Activated CD4-positive, alpha-beta T cell treated with anti-CD3 and anti-CD28 coated beads, Interleukin-2, amount 10 ng/mL, durations not matched to agents 24 days and 14 days (primary cell): Measurements from ENCODE around the gene GPR132. TPM values are rescaled to one million over a fixed set of nuclear protein-coding genes. Genes with fewer than 3 reads are reported as not detected.
"Not testable (repeated sequence)": the region's sequence is repeated elsewhere in the genome, so short reads cannot be mapped to it uniquely, and the experiment has no call there.

ENCODE experiments used
- DNase-seq: peaks from one replicate; pipeline ENCODE4 v3.0.0; 2022
- H3K27ac Mint-ChIP-seq: one replicate; pipeline ENCODE4 v1.8.0; 2022; ENCODE audit warnings: mild to moderate bottlenecking, mixed read lengths
- H3K27me3 Mint-ChIP-seq: one replicate; pipeline ENCODE4 v1.8.0; 2022; ENCODE audit warnings: mixed read lengths
- H3K36me3 Mint-ChIP-seq: one replicate; pipeline ENCODE4 v1.8.0; 2022; ENCODE audit warnings: low read depth, mild to moderate bottlenecking, mixed read lengths
- H3K4me1 Mint-ChIP-seq: one replicate; pipeline ENCODE4 v1.8.0; 2021; ENCODE audit warnings: mixed read lengths
- H3K4me3 Mint-ChIP-seq: one replicate; pipeline ENCODE4 v1.8.0; 2022; ENCODE audit warnings: mild to moderate bottlenecking, moderate library complexity, mixed read lengths
- H3K9me3 Mint-ChIP-seq: one replicate; pipeline ENCODE4 v1.8.0; 2021; ENCODE audit warnings: mixed read lengths
- intact Hi-C: fragments of 100-400 bp; cut with micrococcal nuclease; formaldehyde crosslinking; loops from one replicate; pipeline ENCODE4 v1.15.1; 2023
- total RNA-seq: library from RNA; stranded (reverse); gene quantifications from 2 replicates; pipeline ENCODE4 v1.2.3, GENCODE V29; 2022

GPR132 gene
- total RNA-seq, 1 donor from 2014 or later, result 31.5 TPM

DNA sequence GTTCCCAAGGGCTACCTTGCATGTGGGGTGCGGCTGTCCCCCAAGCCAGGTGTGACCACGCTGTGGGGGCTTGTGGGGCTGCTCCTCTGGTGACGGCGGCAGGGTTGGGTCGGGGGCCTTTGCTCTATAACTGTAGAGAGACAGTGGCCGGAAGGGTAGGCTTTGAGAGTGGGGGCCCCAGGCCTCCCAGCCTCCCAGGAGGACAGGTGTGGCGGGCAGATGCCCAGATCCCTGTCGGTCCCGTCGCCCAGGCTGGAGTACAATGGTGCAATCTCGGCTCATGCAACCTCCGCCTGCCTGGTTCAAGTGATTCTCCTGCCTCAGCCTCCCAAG lies 2.7 kb upstream of the GPR132 start:
- Mint-ChIP-seq H3K9me3 (no peaks in the 10 kb centered on the region), H3K27ac (no peak overlapping the region), H3K4me1 (peaks cover 50% of the 10 kb centered on the region), H3K27me3 (peaks cover 6% of the 10 kb centered on the region), H3K36me3 (peaks cover 5% of the 10 kb centered on the region), H3K4me3 (no peak overlapping the region)
- DNase-seq, result no peak
- intact Hi-C loops, result loop anchor here (5.0 to 10.0 kb wide), 2 partner anchors 227 to 424 kb away; partner anchors contain the start of gene TEDC1

DNA sequence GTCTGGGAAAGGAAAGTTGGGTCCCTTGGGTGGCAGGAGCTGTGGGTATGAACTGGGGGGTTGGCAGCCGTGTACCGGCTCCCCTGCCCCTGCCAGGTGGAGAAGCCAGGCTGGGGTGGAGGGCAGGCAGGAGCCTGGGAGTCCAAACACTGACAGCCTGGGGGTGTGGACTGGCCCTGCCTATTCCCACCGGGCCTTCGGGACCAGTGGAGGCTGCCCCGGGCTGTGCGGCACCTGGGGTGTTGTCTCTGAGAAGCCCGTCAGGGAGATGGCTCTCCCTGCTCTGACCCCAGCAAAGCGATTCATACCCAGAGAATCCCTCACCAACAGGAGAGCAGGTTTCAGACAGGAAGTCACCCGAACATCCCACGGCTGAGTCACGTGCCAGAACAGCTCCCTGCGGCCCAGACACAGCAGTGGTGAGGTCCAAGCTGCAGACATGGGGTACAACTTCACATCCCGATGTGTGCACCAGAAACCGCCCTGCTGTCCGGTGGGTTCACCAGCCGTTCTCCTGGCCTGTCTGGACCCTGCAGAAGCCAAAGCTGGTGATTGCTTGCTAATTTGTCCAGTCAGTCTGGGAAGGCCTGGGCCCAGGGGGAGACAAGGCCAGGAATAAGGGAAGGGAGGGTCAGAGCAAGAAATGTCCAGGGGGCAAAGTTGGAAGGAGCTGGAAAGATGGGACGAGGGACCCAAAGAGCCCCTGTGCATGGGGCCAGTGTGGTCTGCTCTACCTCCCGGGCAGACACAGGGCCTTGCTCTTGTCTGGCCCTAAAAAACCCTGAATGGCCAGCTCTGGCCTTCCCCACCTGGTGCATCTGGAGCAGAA lies 2.1 kb upstream of the GPR132 start:
- peak overlapping the region; percentile 70 for H3K4me3 Mint-ChIP-seq
- peaks cover 5% of the 10 kb centered on the region for H3K36me3 Mint-ChIP-seq
- peak; percentile 83 for DNase-seq
- intact Hi-C loops, result loop anchor here (5.0 to 10.0 kb wide), 2 partner anchors 227 to 425 kb away; partner anchors contain the start of gene TEDC1
- peak overlapping the region; percentile 72 for H3K27ac Mint-ChIP-seq
- H3K9me3 Mint-ChIP-seq, result no peaks in the 10 kb centered on the region
- H3K4me1 Mint-ChIP-seq, result peaks cover 54% of the 10 kb centered on the region
- peaks cover 6% of the 10 kb centered on the region for H3K27me3 Mint-ChIP-seq

GRCh38 chr14:105066240-105067071 lies 1.2 kb upstream of the GPR132 start:
- Mint-ChIP-seq H3K4me1 (peaks cover 58% of the 10 kb centered on the region), H3K4me3 (peak overlapping the region; percentile 92), H3K9me3 (no peaks in the 10 kb centered on the region), H3K27me3 (peaks cover under 1% of the 10 kb centered on the region), H3K27ac (peak overlapping the region; percentile 90), H3K36me3 (peaks cover 10% of the 10 kb centered on the region)
- intact Hi-C loops, result loop anchor here (5.0 to 10.0 kb wide), 2 partner anchors 228 to 426 kb away; partner anchors contain the start of gene TEDC1
- DNase-seq, result no peak

DNA sequence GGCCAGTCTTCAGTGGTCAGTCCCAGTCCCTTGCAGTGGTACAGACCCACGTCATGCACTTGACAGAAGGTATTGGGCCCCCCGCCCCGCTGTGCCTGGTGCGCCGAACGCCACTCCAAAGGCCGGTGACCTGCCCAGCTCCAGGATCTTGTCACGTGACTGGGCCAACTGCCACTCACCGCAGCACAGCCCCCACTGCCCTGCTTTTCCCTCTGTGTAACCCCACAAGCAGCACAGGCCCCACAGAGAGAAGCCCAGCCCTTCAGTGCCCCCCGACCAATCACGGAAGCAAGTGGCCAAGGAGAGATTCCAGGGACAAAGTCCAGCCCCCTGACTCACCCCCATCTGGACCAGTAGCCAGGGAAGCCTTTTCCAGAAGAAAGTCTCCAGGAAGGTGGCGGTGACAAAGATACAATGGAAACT lies 498 bp downstream of the GPR132 start:
- H3K27me3 Mint-ChIP-seq, result no peaks in the 10 kb centered on the region
- H3K9me3 Mint-ChIP-seq, result no peaks in the 10 kb centered on the region
- peaks cover 59% of the 10 kb centered on the region for H3K4me1 Mint-ChIP-seq
- H3K36me3 Mint-ChIP-seq, result peaks cover 10% of the 10 kb centered on the region
- peak overlapping the region; percentile 92 for H3K4me3 Mint-ChIP-seq
- intact Hi-C loops, result loop anchor here (1.0 to 10.0 kb wide), 3 partner anchors 43 to 428 kb away; partner anchors contain the start of genes CDCA4 and TEDC1
- peak; percentile 74 for DNase-seq
- H3K27ac Mint-ChIP-seq, result peak overlapping the region; percentile 90

- Mint-ChIP-seq H3K27ac (peak overlapping the region; percentile 90), H3K4me1 (peaks cover 63% of the 10 kb centered on the region)
Measured at GRCh38 chr14:105064001-105064400, 1.2 kb downstream of the GPR132 start.

GRCh38 chr14:105063506-105063905 lies 1.7 kb downstream of the GPR132 start:
- DNase-seq, H3K27me3 Mint-ChIP-seq, H3K9me3 Mint-ChIP-seq: not testable (repeated sequence)
- Mint-ChIP-seq H3K27ac (peak overlapping the region; percentile 90), H3K4me3 (peak overlapping the region; percentile 92), H3K4me1 (peaks cover 63% of the 10 kb centered on the region), H3K36me3 (peaks cover 16% of the 10 kb centered on the region)
- intact Hi-C loops, result loop anchor here (10.0 kb wide), 1 partner anchor 231 kb away; no protein-coding TSS in a partner anchor

More at GRCh38 chr14:105064001-105064400, 1.2 kb downstream of the GPR132 start:
- Mint-ChIP-seq H3K9me3 (no peaks in the 10 kb centered on the region), H3K27me3 (no peaks in the 10 kb centered on the region), H3K36me3 (peaks cover 16% of the 10 kb centered on the region), H3K4me3 (peak overlapping the region; percentile 92)
- intact Hi-C loops, result loop anchor here (10.0 kb wide), 1 partner anchor 231 kb away; no protein-coding TSS in a partner anchor
- DNase-seq, result no peak

GRCh38 chr14:105063056-105063455 lies 2.2 kb downstream of the GPR132 start:
- DNase-seq, result no peak
- Mint-ChIP-seq H3K36me3 (peaks cover 17% of the 10 kb centered on the region), H3K27ac (peak overlapping the region; percentile 87), H3K9me3 (no peaks in the 10 kb centered on the region), H3K4me3 (peak overlapping the region; percentile 92), H3K27me3 (no peaks in the 10 kb centered on the region), H3K4me1 (peaks cover 67% of the 10 kb centered on the region)
- intact Hi-C loops, result loop anchor here (10.0 kb wide), 1 partner anchor 232 kb away; no protein-coding TSS in a partner anchor

GRCh38 chr14:105062048-105062433 lies 3.2 kb downstream of the GPR132 start:
- DNase-seq, result no peak
- Mint-ChIP-seq H3K4me3 (peak overlapping the region; percentile 92), H3K9me3 (no peaks in the 10 kb centered on the region), H3K36me3 (peaks cover 22% of the 10 kb centered on the region), H3K27me3 (no peaks in the 10 kb centered on the region), H3K4me1 (peaks cover 61% of the 10 kb centered on the region), H3K27ac (peak overlapping the region; percentile 96)
- intact Hi-C loops, result loop anchor here (10.0 kb wide), 1 partner anchor 233 kb away; no protein-coding TSS in a partner anchor

DNA sequence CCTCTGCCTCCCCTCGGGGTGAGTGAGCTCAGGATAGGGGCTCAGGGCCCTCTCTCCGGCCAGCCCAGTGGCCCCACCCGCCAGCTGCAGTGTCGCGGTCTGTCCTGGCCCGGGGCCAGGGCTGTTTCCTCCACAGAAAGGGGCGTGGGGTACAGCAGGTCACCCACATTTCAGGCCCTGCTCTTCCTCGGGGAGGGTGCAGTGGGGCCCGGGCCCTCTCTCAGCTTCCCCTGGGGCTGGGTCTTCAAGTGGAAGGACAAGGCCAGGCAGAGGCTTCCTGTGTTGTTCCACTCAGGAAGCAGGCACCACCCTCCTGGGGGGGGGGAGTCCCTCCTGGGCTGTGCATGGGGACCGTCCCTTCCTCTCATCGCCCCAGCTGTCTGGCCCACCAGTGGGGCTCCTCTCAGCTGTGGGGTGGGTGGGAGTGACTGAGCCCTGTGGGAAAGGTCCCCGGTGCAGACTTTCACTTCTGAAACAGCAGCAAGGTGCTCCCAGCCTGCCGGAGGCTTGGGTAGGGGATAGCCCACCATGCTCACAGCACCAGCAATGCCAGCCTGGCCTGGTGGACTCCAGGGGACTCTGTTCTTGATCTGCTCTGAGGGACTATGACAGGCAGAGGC lies 3.7 kb downstream of the GPR132 start:
- Mint-ChIP-seq H3K9me3 (no peaks in the 10 kb centered on the region), H3K4me3 (peak overlapping the region; percentile 92), H3K27me3 (no peaks in the 10 kb centered on the region), H3K27ac (peak overlapping the region; percentile 96), H3K4me1 (peaks cover 58% of the 10 kb centered on the region), H3K36me3 (peaks cover 26% of the 10 kb centered on the region)
- intact Hi-C loops, result loop anchor here (1.0 to 10.0 kb wide), 2 partner anchors 9 to 233 kb away; no protein-coding TSS in a partner anchor
- peak; percentile 82 for DNase-seq

DNA sequence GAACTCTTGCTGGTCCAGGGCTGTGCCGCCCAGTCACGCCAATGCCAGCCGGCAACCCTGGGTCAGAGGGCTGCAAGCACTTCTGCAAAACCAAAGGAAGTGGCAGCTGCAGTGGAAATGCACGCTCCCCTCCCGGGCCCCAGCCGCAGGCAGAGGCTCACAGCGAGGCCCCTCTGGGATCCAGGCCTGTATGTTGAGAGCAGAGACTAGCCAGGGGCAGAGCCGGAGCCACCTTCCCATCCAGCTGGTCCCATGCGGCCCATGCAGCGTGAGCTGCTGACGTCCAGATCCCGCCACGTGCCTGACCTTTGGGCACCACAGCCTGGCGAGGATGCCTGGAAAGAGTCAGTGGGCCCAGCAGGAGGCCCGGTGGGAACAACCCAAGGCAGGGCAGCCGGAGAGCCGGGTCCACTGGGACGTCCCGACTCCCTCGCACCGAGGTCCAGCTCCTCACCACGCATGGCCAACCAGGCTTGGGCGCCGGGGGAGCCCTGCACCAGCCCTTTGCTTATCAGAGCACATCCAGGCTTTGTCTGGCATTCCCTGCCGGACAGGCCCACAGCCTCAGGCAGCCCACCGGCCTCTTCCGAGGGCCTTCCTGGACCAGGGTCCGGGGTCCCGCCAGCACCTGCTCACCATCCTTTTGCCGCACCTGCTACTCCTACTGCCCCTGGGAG lies 4.3 kb downstream of the GPR132 start:
- DNase-seq, result peak; percentile 84
- no peaks in the 10 kb centered on the region for H3K27me3 Mint-ChIP-seq
- no peaks in the 10 kb centered on the region for H3K9me3 Mint-ChIP-seq
- peaks cover 54% of the 10 kb centered on the region for H3K4me1 Mint-ChIP-seq
- intact Hi-C loops, result loop anchor here (1.0 to 10.0 kb wide), 2 partner anchors 9 to 234 kb away; no protein-coding TSS in a partner anchor
- H3K27ac Mint-ChIP-seq, result peak overlapping the region; percentile 96
- H3K36me3 Mint-ChIP-seq, result peaks cover 26% of the 10 kb centered on the region
- H3K4me3 Mint-ChIP-seq, result peak overlapping the region; percentile 92

DNA sequence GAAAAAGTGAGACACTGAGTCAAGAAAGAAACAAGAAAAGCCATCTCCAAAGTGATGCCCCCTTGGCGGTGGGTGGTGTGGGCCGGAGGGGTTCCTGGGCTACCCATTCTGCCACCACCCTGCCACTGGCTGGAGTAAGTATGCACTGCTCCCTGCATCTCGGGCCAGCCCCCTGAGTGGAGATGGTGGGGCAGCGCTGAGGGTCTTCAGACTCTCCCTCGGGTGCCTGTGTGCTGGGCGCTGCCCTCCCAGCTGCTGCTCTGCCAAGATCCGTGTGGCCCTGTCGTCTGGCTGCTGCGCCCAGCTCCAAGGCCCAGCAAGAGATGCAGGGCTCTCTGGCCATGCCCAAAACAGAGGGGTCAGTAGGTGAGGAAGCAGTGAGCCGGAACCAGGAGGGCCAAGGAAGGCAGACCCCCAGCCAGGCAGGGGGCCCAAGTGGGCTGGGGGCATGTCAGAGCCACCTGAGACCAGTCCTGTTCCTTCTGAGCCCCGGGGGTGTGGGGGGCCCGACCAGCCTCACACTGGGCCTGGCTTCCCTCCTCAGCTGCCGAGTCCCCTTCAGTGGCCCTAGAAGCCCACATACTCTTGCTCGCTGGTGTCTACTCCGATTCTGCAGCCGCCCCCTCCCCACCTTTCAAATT lies 5.2 kb downstream of the GPR132 start:
- no peaks in the 10 kb centered on the region for H3K27me3 Mint-ChIP-seq
- H3K27ac Mint-ChIP-seq, result peak overlapping the region; percentile 96
- H3K9me3 Mint-ChIP-seq, result no peaks in the 10 kb centered on the region
- intact Hi-C loops, result loop anchor here (10.0 kb wide), 1 partner anchor 235 kb away; no protein-coding TSS in a partner anchor
- H3K4me3 Mint-ChIP-seq, result peak overlapping the region; percentile 92
- peaks cover 49% of the 10 kb centered on the region for H3K4me1 Mint-ChIP-seq
- H3K36me3 Mint-ChIP-seq, result peaks cover 27% of the 10 kb centered on the region
- DNase-seq, result no peak
